Skeletal muscle tissue (tissue), 4 donors: ENCODE results near the gene CFAP410. TPM values are rescaled to one million over a fixed set of nuclear protein-coding genes. Genes with fewer than 3 reads are reported as not detected.

Source experiments
- H3K27ac ChIP-seq: one replicate; pipeline ENCODE4 v1.7.0; 2013; ENCODE audit warnings: mild to moderate bottlenecking, low read depth, low read length, inconsistent platforms
- H3K27me3 ChIP-seq, 3 donors: one replicate each; pipeline ENCODE4 v1.7.0; 2013; ENCODE audit warnings: low read length in 3 of 3; ENCODE audit not compliant: control insufficient read depth in 3 of 3, insufficient read depth in 3 of 3
- H3K36me3 ChIP-seq, 3 donors: one replicate each; pipeline ENCODE4 v1.7.0; 2013; ENCODE audit warnings: low read length in 3 of 3; ENCODE audit not compliant: control insufficient read depth in 3 of 3, insufficient read depth in 3 of 3
- H3K4me1 ChIP-seq, 3 donors: one replicate each; pipeline ENCODE4 v1.7.0; 2013; ENCODE audit warnings: low read length in 3 of 3, mild to moderate bottlenecking in 3 of 3; ENCODE audit not compliant: control insufficient read depth in 3 of 3, insufficient read depth in 3 of 3
- H3K4me3 ChIP-seq, 3 donors: one replicate each; pipeline ENCODE4 v1.7.0; 2013; ENCODE audit warnings: low read length in 3 of 3
- H3K9ac ChIP-seq, 3 donors: one replicate each; pipeline ENCODE4 v1.7.0; 2013; ENCODE audit warnings: low read length in 3 of 3, mild to moderate bottlenecking in 3 of 3, moderate library complexity in 2 of 3, low read depth in 1 of 3
- H3K9me3 ChIP-seq, 3 donors: one replicate each; pipeline ENCODE4 v1.7.0; 2013; ENCODE audit warnings: low read length in 3 of 3; ENCODE audit not compliant: control insufficient read depth in 3 of 3
- total RNA-seq: library from RNA; depleted of rRNA; stranded (reverse); fragments of >200 nt; gene quantifications from one replicate; pipeline ENCODE4 v1.2.3, GENCODE V29; 2014
- donor health status: Osteomylitis.

CFAP410 gene
- total RNA-seq, 1 donor from 2014 or later, result 11.0 TPM

DNA sequence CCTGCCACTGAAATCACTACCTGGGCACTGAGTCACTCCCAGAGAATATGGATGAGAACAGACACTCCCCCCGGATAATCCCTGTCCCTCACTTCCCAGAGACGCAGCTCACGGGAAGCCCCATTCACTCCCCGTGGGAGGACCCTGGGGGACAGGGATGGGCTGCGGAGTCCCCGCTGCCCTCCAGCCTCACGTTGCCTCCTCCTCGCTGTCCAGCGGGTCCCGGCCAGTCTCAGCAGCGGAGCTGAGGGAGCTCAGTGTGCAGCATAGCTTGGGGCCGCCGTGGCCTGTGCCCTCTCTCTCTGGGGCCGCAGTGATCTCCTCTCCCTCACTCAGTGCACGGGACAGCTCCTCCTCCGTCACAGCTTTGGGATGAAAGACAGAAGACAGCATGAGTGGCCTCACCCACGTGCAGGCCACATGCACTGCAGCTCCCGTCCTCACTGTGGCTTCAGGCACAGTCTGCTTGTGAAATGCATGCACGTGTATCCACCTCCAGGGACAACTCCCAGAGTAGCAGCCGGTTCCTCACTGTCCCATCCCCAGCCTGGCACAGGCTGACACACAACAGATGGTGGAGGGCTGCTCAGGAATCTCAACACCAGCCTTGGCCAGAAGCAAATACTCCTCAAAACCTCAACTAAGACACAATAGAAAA is 7.4 kb downstream of the CFAP410 start:
- Histone ChIP-seq H3K9ac (peak overlapping the region in 1 of 3 donors; percentile 25), H3K4me3 (no peak overlapping the region), H3K27ac (no peak overlapping the region), H3K27me3 (no peaks in the 10 kb centered on the region), H3K4me1 (peaks cover 0 to 4% (median 0%) of the 10 kb centered on the region in 3 donors), H3K9me3 (no peaks in the 10 kb centered on the region), H3K36me3 (peaks cover 8 to 13% (median 13%) of the 10 kb centered on the region in 3 donors)

DNA sequence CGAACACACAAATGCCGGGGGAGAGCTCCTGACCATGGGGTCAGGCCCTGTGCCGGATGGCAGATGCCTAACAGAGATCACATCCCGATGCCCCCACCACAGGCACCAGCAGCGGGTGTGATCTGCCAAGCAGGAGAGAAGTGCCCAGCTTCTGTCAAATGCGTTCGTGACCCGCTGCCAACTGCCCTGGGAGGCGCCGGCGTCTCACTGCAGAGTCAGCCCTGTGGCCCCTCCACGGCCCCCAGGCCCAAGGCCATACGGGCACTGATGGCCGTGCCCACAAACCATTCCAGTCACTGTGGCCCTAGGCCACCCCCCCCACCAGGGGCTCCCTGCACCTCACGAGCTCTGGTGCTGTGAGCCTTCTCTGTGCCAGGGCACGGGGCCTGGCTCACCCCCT is 8.0 kb downstream of the CFAP410 start:
- H3K27me3 ChIP-seq, result no peaks in the 10 kb centered on the region
- no peaks in the 10 kb centered on the region for H3K9me3 ChIP-seq
- peaks cover 0 to 4% (median 0%) of the 10 kb centered on the region in 3 donors for H3K4me1 ChIP-seq
- no peak overlapping the region for H3K4me3 ChIP-seq
- no peak overlapping the region for H3K9ac ChIP-seq
- H3K36me3 ChIP-seq, result peaks cover 7 to 12% (median 9%) of the 10 kb centered on the region in 3 donors
- H3K27ac ChIP-seq, result no peak overlapping the region

DNA sequence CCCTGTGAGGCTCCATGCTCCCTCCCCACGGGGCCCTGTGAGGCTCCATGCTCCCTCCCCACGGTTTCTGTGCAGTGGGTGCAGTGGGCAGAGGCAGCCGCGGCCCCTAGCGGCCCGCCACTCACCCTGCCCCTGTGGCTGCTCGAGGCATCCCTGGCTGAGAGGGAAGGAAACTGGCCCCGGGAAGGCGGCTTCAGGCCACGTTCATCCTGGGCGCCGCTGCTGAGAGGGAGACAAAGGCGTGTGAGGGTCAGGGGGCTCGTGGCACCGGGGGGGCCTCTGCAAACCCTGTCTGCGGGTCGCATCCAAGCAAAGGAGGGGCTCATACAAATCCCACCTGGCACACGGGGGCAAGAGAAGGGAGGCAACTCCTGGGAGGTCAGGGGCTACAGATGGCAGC is 8.5 kb downstream of the CFAP410 start:
- peak overlapping the region in 1 of 3 donors; percentile 8 for H3K9ac ChIP-seq
- H3K36me3 ChIP-seq, result peaks cover 4 to 15% (median 6%) of the 10 kb centered on the region in 3 donors
- H3K9me3 ChIP-seq, result no peaks in the 10 kb centered on the region
- no peak overlapping the region for H3K27ac ChIP-seq
- peaks cover 0 to 4% (median 0%) of the 10 kb centered on the region in 3 donors for H3K4me1 ChIP-seq
- H3K4me3 ChIP-seq, result no peak overlapping the region
- H3K27me3 ChIP-seq, result no peaks in the 10 kb centered on the region

DNA sequence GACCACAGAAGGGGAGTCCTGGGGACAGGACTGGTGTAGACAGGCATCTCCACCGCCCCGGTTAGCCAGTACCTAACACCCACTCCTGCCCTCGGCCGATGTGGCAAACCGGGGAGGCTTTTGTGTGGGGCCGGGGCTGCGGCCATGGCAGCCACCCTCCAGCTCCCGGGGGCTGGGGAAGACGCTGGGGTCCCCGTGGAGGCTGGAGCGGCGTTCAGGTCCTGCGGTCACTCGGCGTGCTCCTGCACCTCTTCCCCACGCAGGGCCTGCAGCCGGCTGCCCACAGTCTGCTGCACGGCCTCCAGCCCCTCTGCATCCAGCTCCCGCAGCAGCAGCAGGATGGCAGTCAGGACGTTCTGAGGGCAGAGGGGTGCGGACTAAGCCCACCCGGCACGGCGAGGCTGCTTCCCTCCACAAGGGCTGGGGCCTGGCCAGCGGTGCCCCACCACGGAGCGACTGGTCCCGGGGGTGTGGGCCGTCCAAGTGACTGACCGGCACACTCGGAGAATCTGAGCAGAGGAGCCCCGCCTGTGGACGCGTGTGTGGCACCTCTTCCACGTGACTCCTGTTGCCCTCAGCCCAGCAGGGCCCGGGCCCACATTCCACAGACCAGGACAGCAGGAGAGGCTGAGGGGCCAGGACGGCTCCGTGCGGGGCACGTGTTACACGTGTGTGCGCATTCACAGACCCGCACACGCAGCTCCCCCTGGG is 9.1 kb downstream of the CFAP410 start:
- no peaks in the 10 kb centered on the region for H3K9me3 ChIP-seq
- H3K9ac ChIP-seq, result peak overlapping the region in 1 of 3 donors; percentile 8
- H3K27me3 ChIP-seq, result no peaks in the 10 kb centered on the region
- peaks cover 0 to 4% (median 0%) of the 10 kb centered on the region in 3 donors for H3K4me1 ChIP-seq
- H3K27ac ChIP-seq, result no peak overlapping the region
- no peak overlapping the region for H3K4me3 ChIP-seq
- H3K36me3 ChIP-seq, result peaks cover 4 to 15% (median 4%) of the 10 kb centered on the region in 3 donors

DNA sequence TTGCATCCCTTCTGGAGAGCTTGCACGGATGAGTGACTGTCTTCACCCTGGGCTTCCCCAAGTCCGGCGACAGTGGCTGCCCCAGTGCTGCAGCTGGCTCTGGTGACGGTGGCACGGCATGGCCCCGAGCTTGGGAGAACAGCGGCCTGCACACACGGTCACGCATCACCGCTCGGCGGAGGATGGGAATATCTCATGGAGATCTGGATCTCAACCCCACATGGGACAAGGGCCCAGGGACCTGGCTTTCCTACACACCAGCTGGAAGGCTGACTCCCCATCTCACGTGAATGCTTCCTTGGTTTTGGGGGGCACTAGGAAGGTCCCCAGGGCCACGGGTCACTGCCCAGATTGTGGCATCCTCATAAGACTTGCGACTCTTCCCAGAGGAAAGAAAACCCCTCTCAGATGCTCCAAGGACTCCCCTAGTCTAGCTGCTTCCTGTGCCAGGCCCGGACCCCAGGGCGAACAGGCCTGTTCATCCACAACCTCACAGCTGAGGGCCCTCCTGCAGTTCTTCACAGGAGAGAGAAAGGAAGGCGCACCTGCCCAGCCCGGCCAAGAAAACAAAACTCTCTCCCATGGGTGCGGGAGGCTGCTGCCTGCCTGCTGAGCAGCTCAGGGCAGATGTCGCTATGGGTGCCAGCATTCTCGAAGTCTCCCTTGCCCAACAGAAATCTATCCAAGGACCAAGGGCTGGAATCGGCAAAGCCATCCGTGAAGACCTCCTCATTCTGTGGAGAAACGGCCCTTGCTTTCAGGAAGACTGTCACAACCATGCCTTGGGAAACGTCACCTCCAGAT is 9.9 kb downstream of the CFAP410 start:
- no peaks in the 10 kb centered on the region for H3K9me3 ChIP-seq
- no peak overlapping the region for H3K27ac ChIP-seq
- peaks cover 4 to 20% (median 5%) of the 10 kb centered on the region in 3 donors for H3K36me3 ChIP-seq
- H3K9ac ChIP-seq, result no peak overlapping the region
- no peaks in the 10 kb centered on the region for H3K27me3 ChIP-seq
- H3K4me3 ChIP-seq, result no peak overlapping the region
- peaks cover 0 to 5% (median 0%) of the 10 kb centered on the region in 3 donors for H3K4me1 ChIP-seq

DNA sequence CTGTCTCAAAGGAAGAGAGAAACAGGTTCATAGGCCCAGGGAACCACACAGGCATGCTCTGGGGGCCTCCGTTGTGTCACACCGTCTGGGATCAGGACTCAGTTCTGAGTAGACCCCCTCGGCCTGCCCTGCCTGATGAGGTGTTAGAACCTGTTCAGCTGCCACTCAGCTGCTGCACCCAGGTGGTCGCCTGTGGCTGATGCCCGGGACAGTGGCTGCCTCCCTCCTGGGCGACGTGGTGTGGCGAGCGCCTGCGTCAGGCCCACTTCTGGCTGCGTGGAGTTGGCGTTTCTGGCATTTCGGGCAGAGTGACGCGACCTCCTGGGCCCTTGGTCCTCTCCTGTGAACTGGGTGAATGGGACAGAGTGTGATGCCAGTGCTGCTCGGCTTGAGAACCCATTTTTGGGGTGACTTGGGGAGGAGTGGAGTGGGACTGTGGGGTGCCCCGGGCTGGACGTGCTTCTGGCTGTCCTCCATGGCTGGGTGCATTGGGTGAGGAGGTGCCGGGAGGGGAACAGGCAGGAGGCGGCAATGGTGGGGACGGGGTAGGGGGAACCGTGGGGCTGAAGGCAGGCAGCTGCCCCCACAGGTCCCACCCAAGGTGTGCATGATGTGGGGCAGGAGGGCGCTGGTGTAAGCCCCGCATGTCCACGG is 10.8 kb downstream of the CFAP410 start:
- no peaks in the 10 kb centered on the region for H3K27me3 ChIP-seq
- peaks cover 0 to 10% (median 0%) of the 10 kb centered on the region in 3 donors for H3K4me1 ChIP-seq
- no peak overlapping the region for H3K9ac ChIP-seq
- no peaks in the 10 kb centered on the region for H3K9me3 ChIP-seq
- no peak overlapping the region for H3K27ac ChIP-seq
- peaks cover 4 to 21% (median 7%) of the 10 kb centered on the region in 3 donors for H3K36me3 ChIP-seq
- H3K4me3 ChIP-seq, result no peak overlapping the region

DNA sequence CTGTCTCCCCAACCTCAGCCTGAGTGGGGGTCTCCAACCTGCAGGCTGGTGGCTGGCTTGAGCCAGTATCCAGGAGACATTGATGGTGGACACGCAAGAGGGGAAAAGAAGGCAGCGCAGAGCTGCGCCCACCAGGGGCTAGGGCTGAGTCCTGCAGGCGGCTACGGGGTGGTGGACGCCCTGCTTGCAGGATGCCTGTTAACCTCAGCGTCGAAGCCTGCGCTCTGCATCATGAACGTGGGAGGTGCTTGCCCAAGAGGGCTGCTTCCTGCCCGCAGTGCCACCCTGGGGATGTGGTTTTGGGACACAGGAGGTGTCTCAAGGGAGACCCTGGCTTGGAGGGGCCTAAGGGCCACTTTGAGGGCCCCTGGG is 11.6 kb downstream of the CFAP410 start:
- Histone ChIP-seq H3K36me3 (peaks cover 4 to 21% (median 6%) of the 10 kb centered on the region in 3 donors), H3K27ac (no peak overlapping the region), H3K9ac (no peak overlapping the region), H3K4me1 (peaks cover 0 to 15% (median 0%) of the 10 kb centered on the region in 3 donors), H3K27me3 (no peaks in the 10 kb centered on the region), H3K4me3 (no peak overlapping the region), H3K9me3 (no peaks in the 10 kb centered on the region)

DNA sequence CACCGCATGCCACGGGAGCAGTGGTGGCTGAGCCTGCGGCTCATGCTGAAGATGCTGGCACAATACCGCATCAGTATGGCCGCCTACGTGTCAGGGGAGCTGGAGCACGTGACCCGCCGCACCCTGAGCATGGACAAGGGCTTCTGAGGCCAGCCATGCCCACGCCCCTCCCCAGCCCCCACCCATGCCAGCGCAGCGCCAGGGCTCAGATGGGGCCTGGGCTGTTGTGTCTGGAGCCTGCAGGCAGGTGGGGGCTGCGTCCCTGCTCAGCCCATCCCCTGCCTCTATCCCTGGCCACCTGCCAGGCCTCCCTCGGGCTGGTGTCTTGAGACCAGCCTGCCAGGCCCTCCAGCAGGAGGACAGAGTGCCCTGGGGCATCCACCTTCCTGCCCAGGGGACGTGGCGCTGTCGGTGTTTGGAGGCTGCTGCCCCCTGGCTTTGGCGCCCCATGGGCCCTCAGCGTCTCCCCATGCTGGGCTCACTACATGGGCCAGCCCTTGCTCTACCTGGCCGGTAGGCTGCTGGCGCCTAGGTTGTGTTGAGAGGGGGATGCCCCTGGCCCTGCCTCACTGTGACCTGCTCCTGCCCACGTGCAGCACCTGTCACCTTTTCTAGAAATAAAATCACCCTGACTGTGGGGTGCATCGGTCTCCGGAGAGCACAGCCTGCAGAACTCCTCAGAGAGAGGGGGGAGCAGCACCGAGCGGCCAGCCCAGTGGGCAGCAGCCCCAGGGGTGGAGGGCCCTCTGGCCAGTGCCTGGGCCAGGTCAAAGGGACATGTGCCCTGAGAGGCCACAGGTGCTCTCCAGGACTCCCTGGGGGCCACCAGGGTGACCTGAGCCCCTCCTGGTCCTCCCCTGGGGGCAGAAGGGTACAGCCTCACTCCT is 12.2 kb downstream of the CFAP410 start:
- Histone ChIP-seq H3K4me3 (no peak overlapping the region), H3K9ac (no peak overlapping the region), H3K9me3 (no peaks in the 10 kb centered on the region), H3K36me3 (peaks cover 3 to 21% (median 6%) of the 10 kb centered on the region in 3 donors), H3K27ac (no peak overlapping the region), H3K4me1 (peaks cover 0 to 14% (median 0%) of the 10 kb centered on the region in 3 donors), H3K27me3 (no peaks in the 10 kb centered on the region)

DNA sequence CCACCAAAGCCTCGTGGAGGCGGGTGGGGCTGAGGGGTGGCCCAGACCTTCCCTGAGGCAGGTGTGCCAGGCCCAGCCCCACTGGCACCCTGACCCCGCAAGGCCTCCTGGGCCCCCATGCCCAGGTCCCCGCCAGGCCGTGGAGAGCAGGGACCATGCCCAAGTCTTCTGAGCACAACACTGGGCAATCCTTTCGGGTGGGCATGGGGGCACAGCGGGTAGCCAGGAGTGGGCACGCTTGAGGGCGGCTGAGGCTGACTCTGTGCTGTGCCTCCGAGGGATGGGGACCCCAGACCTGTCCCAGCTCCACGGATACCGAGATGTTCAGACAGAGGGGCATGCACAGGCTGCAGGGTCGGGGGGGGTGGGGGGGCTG is 12.9 kb downstream of the CFAP410 start:
- H3K4me1 ChIP-seq, result peaks cover 0 to 12% (median 0%) of the 10 kb centered on the region in 3 donors
- H3K9ac ChIP-seq, result no peak overlapping the region
- H3K4me3 ChIP-seq, result no peak overlapping the region
- H3K27ac ChIP-seq, result no peak overlapping the region
- no peaks in the 10 kb centered on the region for H3K9me3 ChIP-seq
- H3K36me3 ChIP-seq, result peaks cover 4 to 21% (median 6%) of the 10 kb centered on the region in 3 donors
- no peaks in the 10 kb centered on the region for H3K27me3 ChIP-seq
